ENCODE measurements around the gene BHLHA15. TPM values are rescaled to one million over a fixed set of nuclear protein-coding genes. Genes with fewer than 3 reads are reported as not detected.

Gene BHLHA15
- total and polyA plus RNA-seq, 9 of the 15 experiments (the other 6 are each of a cell fraction or from before 2014, with no cell fraction given): 0.22 to 2.0 (median 1.1) TPM; not detected in 4

DNA sequence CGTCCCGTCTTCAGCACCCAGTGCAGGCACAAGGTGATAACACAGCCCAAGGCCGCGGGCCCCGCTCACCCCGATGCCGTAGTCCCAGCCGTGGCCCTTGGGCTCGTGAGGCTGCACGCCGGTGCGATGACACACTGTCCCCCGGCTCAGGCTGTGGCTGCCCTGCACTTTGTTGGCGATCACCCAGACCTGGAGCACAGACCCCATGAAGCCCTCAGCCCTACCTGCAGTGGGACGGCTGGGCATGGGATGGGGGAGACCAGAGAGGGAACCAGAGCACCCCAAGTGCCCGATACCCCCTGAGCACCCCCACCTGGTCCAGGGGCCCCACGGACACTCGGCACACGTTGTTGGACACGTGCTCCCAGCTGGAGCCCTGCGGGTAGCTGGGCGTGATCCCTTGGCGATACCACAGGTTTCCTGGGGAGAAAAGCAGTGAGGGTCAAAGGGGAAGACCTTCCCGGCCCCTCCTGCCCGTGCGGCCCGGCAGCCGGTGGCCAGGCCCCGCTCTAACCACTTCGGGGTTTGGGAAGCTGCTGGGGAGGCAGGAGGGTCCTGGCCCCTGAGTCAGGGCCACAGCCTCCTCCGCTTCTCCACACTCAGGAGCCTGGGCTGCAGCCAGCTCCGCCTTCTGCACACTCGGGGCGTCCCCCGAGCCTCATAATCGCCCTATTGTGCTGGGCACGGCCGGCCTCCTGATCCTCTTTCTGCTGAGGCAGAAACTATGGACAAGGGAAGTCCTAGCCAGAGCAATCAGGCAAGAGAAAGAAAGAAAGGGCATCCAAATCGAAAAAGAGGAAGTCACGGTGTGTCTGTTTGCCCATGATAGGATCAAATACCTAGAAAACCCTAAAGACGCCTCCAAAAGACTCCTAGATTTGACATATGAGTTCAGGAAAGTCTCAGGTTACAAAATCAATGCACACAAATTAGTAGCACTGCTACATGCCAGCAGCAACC lies 6.7 kb downstream of the BHLHA15 start (continued):
- TF ChIP-seq BACH1 (tag; IDR thresholded peaks at IDR 0.05): no peak
- no peak for TF ChIP-seq KLF10 (CRISPR knock-in tag; IDR thresholded peaks at IDR 0.05)
- TF ChIP-seq KLF6 (CRISPR knock-in tag; IDR thresholded peaks at IDR 0.05; ENCODE audit: borderline replicate concordance): no peak
- TF ChIP-seq SRSF3 (IDR thresholded peaks at IDR 0.05; ENCODE audit: insufficient read depth, low read length): no peak
- TF ChIP-seq, protein P1, sequence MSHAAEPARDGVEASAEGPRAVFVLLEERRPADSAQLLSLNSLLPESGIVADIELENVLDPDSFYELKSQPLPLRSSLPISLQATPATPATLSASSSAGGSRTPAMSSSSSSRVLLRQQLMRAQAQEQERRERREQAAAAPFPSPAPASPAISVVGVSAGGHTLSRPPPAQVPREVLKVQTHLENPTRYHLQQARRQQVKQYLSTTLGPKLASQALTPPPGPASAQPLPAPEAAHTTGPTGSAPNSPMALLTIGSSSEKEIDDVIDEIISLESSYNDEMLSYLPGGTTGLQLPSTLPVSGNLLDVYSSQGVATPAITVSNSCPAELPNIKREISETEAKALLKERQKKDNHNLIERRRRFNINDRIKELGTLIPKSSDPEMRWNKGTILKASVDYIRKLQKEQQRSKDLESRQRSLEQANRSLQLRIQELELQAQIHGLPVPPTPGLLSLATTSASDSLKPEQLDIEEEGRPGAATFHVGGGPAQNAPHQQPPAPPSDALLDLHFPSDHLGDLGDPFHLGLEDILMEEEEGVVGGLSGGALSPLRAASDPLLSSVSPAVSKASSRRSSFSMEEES (CRISPR knock-in tag; IDR thresholded peaks at IDR 0.05): no peak
- no peak for TF ChIP-seq EWSR1 (IDR thresholded peaks at IDR 0.05; ENCODE audit: borderline replicate concordance, low read depth, partially characterized antibody)
- no peak for TF ChIP-seq ATF1 (CRISPR knock-in tag; IDR thresholded peaks at IDR 0.05)
- TF ChIP-seq ATF1 (tag; IDR thresholded peaks at IDR 0.05): no peak
- TF ChIP-seq KDM1A (IDR thresholded peaks at IDR 0.05): peak; percentile 100
- no peak for TF ChIP-seq SP2 (IDR thresholded peaks at IDR 0.05; ENCODE audit: extremely low read depth, low read depth, low read length, poor library complexity, severe bottlenecking)
- no peak for TF ChIP-seq MCM2 (IDR thresholded peaks at IDR 0.05; ENCODE audit: low read depth)
- no peak for TF ChIP-seq THRA (IDR thresholded peaks at IDR 0.05)
- TF ChIP-seq ZNF561 (CRISPR knock-in tag; conservative IDR thresholded peaks at IDR 0.05): no peak
- TF ChIP-seq ZC3H8 (IDR thresholded peaks at IDR 0.05): no peak
- TF ChIP-seq GTF2B (IDR thresholded peaks at IDR 0.05; ENCODE audit: extremely low read depth, insufficient read length): no peak
- TF ChIP-seq ZNF696 (CRISPR knock-in tag; conservative IDR thresholded peaks at IDR 0.05): no peak
- peak; percentile 61; the same call in 1 of the 2 replicates for TF ChIP-seq ZNF766 (CRISPR knock-in tag; conservative IDR thresholded peaks at IDR 0.05)
- no peak for TF ChIP-seq CEBPZ (IDR thresholded peaks at IDR 0.05; ENCODE audit: borderline replicate concordance, low read depth, low read length)
- TF ChIP-seq KAT8 (IDR thresholded peaks at IDR 0.05; ENCODE audit: low read depth): no peak
- peak; percentile 80 for TF ChIP-seq NCOR1 (IDR thresholded peaks at IDR 0.05)
- TF ChIP-seq ZNF282 (CRISPR knock-in tag; IDR thresholded peaks at IDR 0.05): no peak
- no peak for TF ChIP-seq ZNF140 (CRISPR knock-in tag; IDR thresholded peaks at IDR 0.05)

Measured in K562 (cell line).